Immature natural killer cell (primary cell): ENCODE results near the gene SYNPO. TPM values are rescaled to one million over a fixed set of nuclear protein-coding genes. Genes with fewer than 3 reads are reported as not detected.
A peak's percentile ranks its signal among the peaks of the same experiment; 100 is the strongest.

ENCODE experiments used
- DNase-seq, 3 donors: peaks; one replicate each; pipeline ENCODE4 v3.0.0; 2022; ENCODE audit warnings: mixed read lengths in 1 of 3
- H3K27ac Mint-ChIP-seq, 6 donors: one replicate each; pipeline ENCODE4 v1.8.0; 2020; ENCODE audit warnings: mixed read lengths in 6 of 6, mild to moderate bottlenecking in 5 of 6, inconsistent platforms in 4 of 6, moderate library complexity in 3 of 6
- H3K27me3 Mint-ChIP-seq, 3 donors: one replicate each; pipeline ENCODE4 v1.8.0; 2020 to 2021; ENCODE audit warnings: low read depth in 3 of 3, mild to moderate bottlenecking in 3 of 3, mixed read lengths in 3 of 3, moderate library complexity in 3 of 3, inconsistent platforms in 1 of 3
- H3K36me3 Mint-ChIP-seq, 3 donors: one replicate each; pipeline ENCODE4 v1.8.0; 2020; ENCODE audit warnings: mixed read lengths in 3 of 3, inconsistent platforms in 2 of 3, mild to moderate bottlenecking in 2 of 3
- H3K4me1 Mint-ChIP-seq, 2 donors: one replicate each; pipeline ENCODE4 v1.8.0; 2020; ENCODE audit warnings: inconsistent platforms in 2 of 2, mild to moderate bottlenecking in 2 of 2, mixed read lengths in 2 of 2, moderate library complexity in 1 of 2
- H3K4me3 Mint-ChIP-seq, 5 donors: one replicate each; pipeline ENCODE4 v1.8.0; 2020; ENCODE audit warnings: mild to moderate bottlenecking in 5 of 5, mixed read lengths in 5 of 5, inconsistent platforms in 3 of 5, moderate library complexity in 3 of 5
- H3K9me3 Mint-ChIP-seq, 6 donors: one replicate each; pipeline ENCODE4 v1.8.0; 2020; ENCODE audit warnings: mild to moderate bottlenecking in 6 of 6, mixed read lengths in 6 of 6, inconsistent platforms in 4 of 6, moderate library complexity in 3 of 6
- polyA plus RNA-seq, 3 donors: library from polyadenylated mRNA; unstranded; fragments of 300-500 nt; fragmentation: Illumina TruSeq; gene quantifications; one replicate each; pipeline ENCODE4 v1.2.3, GENCODE V29; 2021

The SYNPO gene
- polyA plus RNA-seq, 3 donors from 2014 or later = not detected

DNA sequence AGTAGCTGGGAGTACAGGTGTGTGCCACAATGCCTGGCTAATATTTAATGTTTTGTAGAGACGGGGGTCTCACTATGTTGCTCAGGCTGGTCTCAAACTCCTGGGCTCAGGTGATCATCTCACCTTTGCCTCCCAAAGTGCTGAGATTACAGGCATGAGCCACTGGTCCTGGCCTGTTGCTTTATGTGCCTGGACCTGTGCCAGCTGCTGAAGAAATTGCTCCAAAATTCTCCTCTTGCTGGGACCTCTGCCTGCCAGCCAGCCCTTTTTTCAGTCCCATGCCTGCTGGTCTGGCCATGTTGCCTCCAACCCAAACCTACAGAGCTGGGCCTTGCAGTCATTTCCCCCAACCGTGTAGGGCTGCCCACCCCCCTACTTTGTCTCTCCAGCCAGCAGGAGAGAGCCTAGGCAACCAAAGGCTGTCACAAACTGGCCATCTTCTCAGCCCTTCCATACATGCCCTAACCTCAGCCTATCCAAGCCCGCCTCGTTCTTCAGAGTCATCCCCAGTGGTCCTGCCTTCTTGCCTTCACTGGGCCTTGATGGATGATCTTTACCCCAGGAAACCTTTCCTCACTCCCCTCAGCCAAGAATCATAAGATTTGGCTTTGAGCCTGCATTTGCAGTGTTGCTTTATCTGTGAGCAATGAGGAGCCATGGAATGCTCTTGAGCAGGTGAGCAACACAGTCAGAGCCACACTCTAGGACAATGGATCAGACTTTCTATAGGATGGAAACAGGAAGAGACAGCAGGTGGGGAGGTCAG, 27.4 kb upstream of the SYNPO start:
- H3K36me3 Mint-ChIP-seq = no peaks in the 10 kb centered on the region
- H3K9me3 Mint-ChIP-seq = no peaks in the 10 kb centered on the region
- H3K27me3 Mint-ChIP-seq = peaks cover 0 to 2% (median 2%) of the 10 kb centered on the region in 3 donors
- H3K4me3 Mint-ChIP-seq = no peak overlapping the region
- DNase-seq = no peak
- no peaks in the 10 kb centered on the region for H3K4me1 Mint-ChIP-seq
- no peak overlapping the region for H3K27ac Mint-ChIP-seq

DNA sequence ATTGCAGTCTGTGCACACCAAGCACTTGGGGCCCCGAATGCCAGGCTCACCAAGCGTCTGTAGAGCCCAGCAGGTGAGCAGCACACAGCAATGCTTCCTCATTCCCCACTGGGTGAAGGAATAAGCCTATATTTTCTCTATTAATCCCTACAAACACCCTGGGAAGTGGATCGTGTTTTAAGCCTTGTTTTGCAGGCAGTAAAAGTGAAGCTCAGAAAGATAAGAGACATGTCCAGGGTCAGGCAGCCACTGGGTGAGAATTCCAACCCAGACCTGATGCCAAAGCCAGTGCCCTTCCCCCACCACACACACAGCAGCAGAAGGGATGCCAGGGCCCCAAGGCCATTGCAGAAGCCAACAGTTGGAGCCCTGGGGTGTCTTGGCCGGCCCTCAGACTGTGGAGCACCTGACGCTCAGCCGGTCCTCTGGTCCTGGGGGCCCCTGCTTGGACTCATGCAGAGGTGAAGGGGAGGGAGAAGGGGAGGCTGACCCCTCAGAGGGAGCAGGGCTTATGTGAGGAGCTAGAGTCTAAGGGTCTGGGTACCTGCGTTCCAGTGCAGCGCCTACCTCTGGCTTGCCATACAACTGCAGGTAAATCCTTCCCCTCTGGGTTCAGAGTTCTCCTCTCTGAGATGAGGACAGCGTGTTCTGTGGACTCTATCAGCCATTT, 26.3 kb upstream of the SYNPO start:
- no peak overlapping the region for H3K27ac Mint-ChIP-seq
- H3K4me3 Mint-ChIP-seq = no peak overlapping the region
- H3K4me1 Mint-ChIP-seq = no peaks in the 10 kb centered on the region

DNA sequence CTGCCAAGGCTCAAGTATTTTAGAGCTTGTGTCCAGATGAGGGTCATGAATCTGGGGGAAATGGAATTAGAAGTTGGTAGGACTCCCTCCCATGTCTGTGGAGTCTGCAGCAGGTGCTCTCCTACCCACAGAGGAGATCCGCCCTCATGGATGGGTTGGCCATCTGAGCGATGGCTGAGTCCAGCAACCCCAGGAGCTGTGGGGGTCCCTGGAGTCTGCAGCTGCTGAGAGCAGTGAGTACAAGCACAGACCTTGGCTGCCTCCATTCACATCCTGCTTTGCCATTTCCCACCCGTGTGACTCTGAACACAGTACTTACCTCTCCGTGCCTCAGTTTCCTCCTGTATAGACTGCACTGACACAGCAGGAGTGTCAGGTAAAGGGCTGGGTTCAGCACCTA, 25.8 kb upstream of the SYNPO start:
- no peak for DNase-seq

More for the DNA sequence above, 26.3 kb upstream of the SYNPO start:
- no peaks in the 10 kb centered on the region for H3K9me3 Mint-ChIP-seq
- DNase-seq = no peak
- no peaks in the 10 kb centered on the region for H3K36me3 Mint-ChIP-seq
- H3K27me3 Mint-ChIP-seq = peaks cover 0 to 2% (median 2%) of the 10 kb centered on the region in 3 donors

GRCh38 chr5:150615141-150615699, 25.2 kb upstream of the SYNPO start:
- Mint-ChIP-seq H3K9me3 (no peaks in the 10 kb centered on the region), H3K27ac (no peak overlapping the region), H3K4me1 (no peaks in the 10 kb centered on the region)

More for the DNA sequence above, 25.8 kb upstream of the SYNPO start:
- H3K4me1 Mint-ChIP-seq = no peaks in the 10 kb centered on the region
- peaks cover 1 to 2% (median 2%) of the 10 kb centered on the region in 3 donors for H3K27me3 Mint-ChIP-seq
- no peaks in the 10 kb centered on the region for H3K9me3 Mint-ChIP-seq
- H3K27ac Mint-ChIP-seq = no peak overlapping the region
- H3K4me3 Mint-ChIP-seq = no peak overlapping the region
- H3K36me3 Mint-ChIP-seq = no peaks in the 10 kb centered on the region

GRCh38 chr5:150616024-150616470, 24.4 kb upstream of the SYNPO start:
- H3K27me3 Mint-ChIP-seq = peaks cover 1 to 2% (median 2%) of the 10 kb centered on the region in 3 donors
- H3K36me3 Mint-ChIP-seq = no peaks in the 10 kb centered on the region
- H3K4me3 Mint-ChIP-seq = no peak overlapping the region
- no peak for DNase-seq
- no peaks in the 10 kb centered on the region for H3K9me3 Mint-ChIP-seq
- no peaks in the 10 kb centered on the region for H3K4me1 Mint-ChIP-seq
- no peak overlapping the region for H3K27ac Mint-ChIP-seq

More at GRCh38 chr5:150615141-150615699, 25.2 kb upstream of the SYNPO start:
- H3K4me3 Mint-ChIP-seq = no peak overlapping the region
- peaks cover 1 to 2% (median 2%) of the 10 kb centered on the region in 3 donors for H3K27me3 Mint-ChIP-seq
- H3K36me3 Mint-ChIP-seq = no peaks in the 10 kb centered on the region
- no peak for DNase-seq

GRCh38 chr5:150616506-150616905, 24.0 kb upstream of the SYNPO start:
- Mint-ChIP-seq H3K9me3 (no peaks in the 10 kb centered on the region), H3K4me1 (no peaks in the 10 kb centered on the region), H3K27me3 (peaks cover 1 to 2% (median 2%) of the 10 kb centered on the region in 3 donors), H3K36me3 (no peaks in the 10 kb centered on the region), H3K27ac (no peak overlapping the region), H3K4me3 (no peak overlapping the region)
- DNase-seq = no peak

- DNase-seq = no peak
- H3K4me3 Mint-ChIP-seq = no peak overlapping the region
- H3K4me1 Mint-ChIP-seq = no peaks in the 10 kb centered on the region
- no peaks in the 10 kb centered on the region for H3K36me3 Mint-ChIP-seq
- no peaks in the 10 kb centered on the region for H3K9me3 Mint-ChIP-seq
- no peak overlapping the region for H3K27ac Mint-ChIP-seq
- H3K27me3 Mint-ChIP-seq = peaks cover 2 to 7% (median 3%) of the 10 kb centered on the region in 3 donors
These were observed 22.3 kb upstream of the SYNPO start for GRCh38 chr5:150618163-150618562.

DNA sequence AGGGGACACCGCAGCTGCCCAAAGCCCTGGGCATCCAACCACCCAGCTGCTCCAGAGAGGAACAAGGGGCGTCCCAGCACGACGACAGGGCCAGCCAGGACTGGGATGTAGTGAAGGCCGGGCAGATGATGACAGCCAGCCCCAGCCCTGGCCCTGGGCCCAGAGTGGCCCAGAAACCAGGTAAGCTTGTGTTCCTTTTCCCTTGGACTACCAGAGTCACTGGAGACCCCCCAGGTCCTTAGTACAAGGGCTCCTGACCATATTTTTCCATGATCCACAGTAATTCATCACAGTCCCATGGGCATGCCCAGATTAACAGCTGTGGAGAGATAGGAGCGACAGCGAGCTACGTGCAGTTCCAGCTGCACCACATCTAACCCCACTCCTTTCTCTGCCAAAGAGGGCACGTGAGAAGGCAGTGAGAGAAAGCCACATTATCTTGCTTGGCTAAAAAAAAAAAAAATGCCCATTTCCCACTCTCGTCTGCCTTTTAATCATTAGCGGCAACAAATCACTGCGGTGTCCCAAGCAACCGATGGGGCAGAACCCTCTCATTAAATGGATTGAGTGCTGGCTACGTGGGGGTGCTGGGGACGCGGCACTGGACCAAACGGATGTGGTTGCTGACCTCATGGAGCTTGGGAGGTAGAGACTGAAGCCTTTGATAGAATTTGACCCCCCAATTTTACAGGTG, 21.7 kb upstream of the SYNPO start:
- no peak for DNase-seq
- Mint-ChIP-seq H3K9me3 (no peaks in the 10 kb centered on the region), H3K27ac (peak overlapping the region in 1 of 6 donors; percentile 44), H3K27me3 (peaks cover 3 to 11% (median 6%) of the 10 kb centered on the region in 3 donors), H3K36me3 (no peaks in the 10 kb centered on the region), H3K4me1 (peaks cover 0 to 3% of the 10 kb centered on the region in 2 donors), H3K4me3 (no peak overlapping the region)

DNA sequence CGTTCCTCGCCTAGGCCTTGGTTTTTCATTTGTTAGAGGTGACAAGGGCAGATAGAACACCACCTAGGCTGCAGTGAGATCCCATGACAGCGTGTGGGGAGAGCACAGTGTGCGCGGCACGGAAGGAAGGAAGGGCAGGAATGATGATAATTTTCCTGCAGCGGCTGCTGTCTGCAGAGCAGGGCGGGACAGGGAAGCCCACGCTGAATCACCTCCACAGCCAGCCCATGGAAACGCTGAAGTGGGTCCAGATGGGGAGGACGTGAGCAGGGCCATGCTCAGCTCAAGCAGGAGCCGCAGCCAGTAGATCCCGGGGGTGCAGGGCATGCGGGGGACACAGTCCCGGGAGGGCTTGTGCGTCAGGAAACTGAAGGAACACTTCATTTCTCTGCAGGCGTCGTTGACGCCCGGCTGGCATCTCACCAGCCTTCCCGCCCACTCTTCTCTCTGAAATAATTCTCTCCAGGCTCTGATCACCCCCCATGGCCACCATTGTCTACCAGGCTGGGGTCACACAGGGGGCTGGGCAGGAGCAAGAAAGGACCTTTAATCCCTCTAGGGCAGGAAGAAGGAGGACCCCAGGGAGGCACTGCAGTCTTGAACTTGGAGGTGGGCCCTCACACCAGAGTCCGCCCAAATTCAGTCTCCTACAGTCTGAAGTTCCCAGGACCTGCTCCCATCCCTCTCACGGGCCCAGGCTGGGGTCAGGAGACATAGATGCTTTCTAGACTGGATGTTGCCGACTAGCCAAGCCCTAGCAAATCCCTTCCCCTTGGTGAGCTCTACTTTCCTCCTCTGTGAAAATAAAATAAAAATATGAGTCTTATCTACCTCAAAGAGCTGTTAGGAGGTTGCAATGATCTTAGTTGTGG, 20.9 kb upstream of the SYNPO start:
- no peak for DNase-seq
- no peak overlapping the region for H3K4me3 Mint-ChIP-seq
- H3K27ac Mint-ChIP-seq = peak overlapping the region in 1 of 6 donors; percentile 44
- H3K27me3 Mint-ChIP-seq = peaks cover 5 to 16% (median 7%) of the 10 kb centered on the region in 3 donors
- H3K4me1 Mint-ChIP-seq = peaks cover 5 to 11% of the 10 kb centered on the region in 2 donors
- no peaks in the 10 kb centered on the region for H3K36me3 Mint-ChIP-seq
- no peaks in the 10 kb centered on the region for H3K9me3 Mint-ChIP-seq

DNA sequence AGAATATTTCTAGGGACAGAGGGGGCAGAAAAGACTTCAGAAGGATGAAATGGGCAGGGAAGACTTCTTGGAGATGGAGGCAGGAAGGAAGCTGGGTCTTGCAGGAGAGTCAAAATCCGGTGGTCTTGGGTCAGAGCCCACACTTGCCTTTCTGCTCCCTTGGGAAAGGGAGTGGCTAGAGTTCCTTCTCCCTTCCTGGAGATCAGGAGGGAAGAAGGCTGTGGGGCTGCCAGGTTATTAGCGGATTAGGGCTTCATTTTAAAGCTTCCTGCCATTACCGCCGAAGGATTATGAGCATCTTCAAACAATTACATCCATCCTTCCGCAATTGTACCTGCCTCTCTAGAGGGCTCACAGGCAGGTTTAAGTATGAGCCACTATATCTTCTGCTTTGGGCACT, 19.2 kb upstream of the SYNPO start:
- no peak overlapping the region for H3K4me3 Mint-ChIP-seq
- no peak for DNase-seq
- H3K9me3 Mint-ChIP-seq = no peaks in the 10 kb centered on the region
- H3K27ac Mint-ChIP-seq = no peak overlapping the region
- peaks cover 6 to 11% of the 10 kb centered on the region in 2 donors for H3K4me1 Mint-ChIP-seq
- peaks cover 4 to 17% (median 13%) of the 10 kb centered on the region in 3 donors for H3K27me3 Mint-ChIP-seq
- no peaks in the 10 kb centered on the region for H3K36me3 Mint-ChIP-seq

GRCh38 chr5:150622157-150622556, 18.3 kb upstream of the SYNPO start:
- Mint-ChIP-seq H3K27me3 (peaks cover 4 to 18% (median 13%) of the 10 kb centered on the region in 3 donors), H3K27ac (no peak overlapping the region), H3K9me3 (no peaks in the 10 kb centered on the region), H3K36me3 (no peaks in the 10 kb centered on the region), H3K4me1 (peaks cover 7 to 11% of the 10 kb centered on the region in 2 donors), H3K4me3 (no peak overlapping the region)
- DNase-seq = no peak

GRCh38 chr5:150623152-150623877, 17.1 kb upstream of the SYNPO start:
- H3K36me3 Mint-ChIP-seq = no peaks in the 10 kb centered on the region
- H3K9me3 Mint-ChIP-seq = no peaks in the 10 kb centered on the region
- no peak for DNase-seq
- H3K4me1 Mint-ChIP-seq = peaks cover 7 to 11% of the 10 kb centered on the region in 2 donors
- H3K4me3 Mint-ChIP-seq = peak overlapping the region in 1 of 5 donors; percentile 15
- peaks cover 4 to 18% (median 13%) of the 10 kb centered on the region in 3 donors for H3K27me3 Mint-ChIP-seq
- H3K27ac Mint-ChIP-seq = peak overlapping the region in 1 of 6 donors; percentile 6
